Brain microvascular endothelial cell (primary cell): ENCODE measurements around the gene ABCD1.
"Not testable (repeated sequence)": the region's sequence is repeated elsewhere in the genome, so short reads cannot be mapped to it uniquely, and the experiment has no call there.

Experiments
- DNase-seq: peaks from one replicate; pipeline ENCODE4 v3.0.0-alpha.2; 2020
- H3K27ac ChIP-seq: fragments of 250-450 bp; sonication (Bioruptor Pico); 2 replicates; pipeline ENCODE4 v1.5.1; 2020; ENCODE audit warnings: mild to moderate bottlenecking, moderate library complexity
- H3K27me3 ChIP-seq: fragments of 250-450 bp; sonication (Bioruptor Pico); replicated peaks from 2 replicates; pipeline ENCODE4 v1.5.1; 2020; ENCODE audit warnings: mild to moderate bottlenecking
- H3K36me3 ChIP-seq: fragments of 250-450 bp; sonication (Bioruptor Pico); replicated peaks from 2 replicates; pipeline ENCODE4 v1.5.1; 2020; ENCODE audit warnings: mild to moderate bottlenecking
- H3K4me3 ChIP-seq: 2 replicates; pipeline ENCODE4 v1.5.1; 2011; ENCODE audit warnings: low read depth, mild to moderate bottlenecking, control low read depth, low read length, moderate library complexity
- CTCF ChIP-seq: IDR thresholded peaks from 2 replicates; pipeline ENCODE4 v1.5.1; 2011; ENCODE audit warnings: low read depth, mild to moderate bottlenecking, moderate library complexity, low read length, control low read depth, inconsistent platforms; ENCODE audit errors: missing control alignments
- in situ Hi-C: cut with HindIII; loops from 2 replicates; pipeline ENCODE4 v1.10.0; 2017; ENCODE audit warnings: low sequenced_read_pairs, low pct_ligation_motif_present

The ABCD1 gene

DNA sequence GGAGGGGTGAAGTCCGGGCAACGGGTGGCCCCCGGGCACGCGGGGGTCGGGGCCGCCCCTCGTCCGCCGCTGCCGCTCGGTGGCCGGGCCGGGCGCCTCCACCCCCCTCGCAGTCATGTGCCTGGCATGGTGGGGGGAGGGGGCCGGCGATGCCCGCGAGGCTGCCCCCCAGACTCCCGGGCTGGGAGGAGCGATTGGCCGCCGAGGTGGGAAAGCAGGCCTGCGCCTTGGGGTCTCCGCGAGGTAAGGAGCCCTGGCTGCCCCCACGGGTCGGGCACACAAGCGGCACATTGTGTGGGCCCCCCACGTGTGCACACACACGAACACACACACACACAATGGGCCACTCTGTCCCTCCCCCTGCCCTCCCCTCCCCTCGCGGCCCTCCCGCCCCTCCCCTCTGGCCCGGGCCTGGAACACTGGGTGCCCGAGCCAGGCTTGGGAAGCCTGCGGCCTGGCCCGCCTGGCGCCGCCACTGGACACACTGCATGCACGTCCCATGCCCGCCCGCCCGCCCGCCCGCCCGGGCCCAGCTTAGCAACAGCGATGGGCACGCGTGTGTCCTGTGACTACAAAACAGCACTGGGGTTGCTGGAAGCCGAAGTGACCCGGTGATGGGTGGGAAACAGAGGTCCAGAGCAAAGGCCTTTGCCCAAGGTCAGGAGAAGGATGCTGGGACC, 35.6 kb upstream of the ABCD1 start:
- no peak overlapping the region for H3K27ac ChIP-seq
- DNase-seq = no peak
- no peak for TF ChIP-seq CTCF
- in situ Hi-C loops = no loop called here
- no peaks in the 10 kb centered on the region for H3K36me3 ChIP-seq
- H3K27me3 ChIP-seq = no peaks in the 10 kb centered on the region
- peak overlapping the region; percentile 41 for H3K4me3 ChIP-seq

GRCh38 chrX:153689654-153690465, 34.8 kb upstream of the ABCD1 start:
- H3K27ac ChIP-seq = no peak overlapping the region
- H3K4me3 ChIP-seq = no peak overlapping the region
- in situ Hi-C loops = no loop called here
- no peaks in the 10 kb centered on the region for H3K36me3 ChIP-seq
- no peaks in the 10 kb centered on the region for H3K27me3 ChIP-seq
- no peak for DNase-seq
- TF ChIP-seq CTCF = peak; percentile 42

GRCh38 chrX:153690466-153690865, 34.2 kb upstream of the ABCD1 start:
- Histone ChIP-seq H3K36me3 (no peaks in the 10 kb centered on the region), H3K4me3 (no peak overlapping the region), H3K27me3 (no peaks in the 10 kb centered on the region), H3K27ac (no peak overlapping the region)
- DNase-seq = no peak
- no peak for TF ChIP-seq CTCF
- in situ Hi-C loops = no loop called here

DNA sequence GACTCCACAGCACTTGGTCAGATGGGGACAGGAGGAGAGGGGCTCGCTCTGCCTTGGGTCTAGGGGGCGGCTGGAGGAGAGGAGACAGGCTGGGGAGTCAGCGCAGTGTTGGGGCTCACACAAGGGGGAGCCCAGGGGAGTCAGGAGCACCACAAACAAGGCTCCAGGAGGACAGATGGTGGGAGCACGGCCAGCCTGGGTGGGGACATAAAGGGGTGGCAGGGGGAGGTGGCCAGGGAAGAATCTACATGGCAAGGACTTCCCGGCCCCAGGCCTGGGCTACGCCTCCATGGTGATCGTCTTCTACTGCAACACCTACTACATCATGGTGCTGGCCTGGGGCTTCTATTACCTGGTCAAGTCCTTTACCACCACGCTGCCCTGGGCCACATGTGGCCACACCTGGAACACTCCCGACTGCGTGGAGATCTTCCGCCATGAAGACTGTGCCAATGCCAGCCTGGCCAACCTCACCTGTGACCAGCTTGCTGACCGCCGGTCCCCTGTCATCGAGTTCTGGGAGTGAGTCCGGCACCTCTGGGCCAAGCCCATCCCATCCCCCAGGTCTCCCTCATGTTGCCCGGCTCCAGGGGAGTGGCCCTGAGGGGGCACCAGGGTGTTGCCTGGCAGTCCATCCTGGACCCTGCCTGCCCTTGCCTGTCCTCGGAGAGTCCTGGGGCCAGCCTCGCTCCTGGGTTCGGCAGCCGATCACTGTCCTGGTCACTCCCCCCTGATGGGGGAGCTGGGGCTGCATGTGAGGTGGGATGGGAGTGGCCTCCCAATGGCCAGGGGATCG, 33.4 kb upstream of the ABCD1 start:
- H3K27me3 ChIP-seq, H3K36me3 ChIP-seq, H3K4me3 ChIP-seq, DNase-seq, H3K27ac ChIP-seq, in situ Hi-C loops: not testable (repeated sequence)

DNA sequence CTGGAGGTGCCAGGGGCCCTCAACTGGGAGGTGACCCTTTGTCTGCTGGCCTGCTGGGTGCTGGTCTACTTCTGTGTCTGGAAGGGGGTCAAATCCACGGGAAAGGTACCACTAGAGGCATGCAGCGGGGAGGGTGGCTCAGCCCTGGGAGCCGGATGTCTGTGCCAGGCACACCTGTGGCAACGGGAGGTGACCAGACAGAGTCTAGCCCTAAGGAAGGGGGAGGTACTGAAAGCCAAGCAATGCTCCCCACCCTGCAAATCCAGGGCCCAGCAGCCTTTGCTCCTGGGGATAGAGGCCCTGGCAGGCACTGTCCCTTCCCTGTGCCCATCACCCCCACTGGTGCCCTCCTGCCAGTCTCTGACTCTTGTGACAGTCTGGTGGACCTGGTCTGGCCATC, 32.7 kb upstream of the ABCD1 start:
- TF ChIP-seq CTCF = no peak
- in situ Hi-C loops = no loop called here
- H3K27me3 ChIP-seq = no peaks in the 10 kb centered on the region
- H3K27ac ChIP-seq = no peak overlapping the region
- no peak for DNase-seq
- no peaks in the 10 kb centered on the region for H3K36me3 ChIP-seq
- H3K4me3 ChIP-seq = no peak overlapping the region

DNA sequence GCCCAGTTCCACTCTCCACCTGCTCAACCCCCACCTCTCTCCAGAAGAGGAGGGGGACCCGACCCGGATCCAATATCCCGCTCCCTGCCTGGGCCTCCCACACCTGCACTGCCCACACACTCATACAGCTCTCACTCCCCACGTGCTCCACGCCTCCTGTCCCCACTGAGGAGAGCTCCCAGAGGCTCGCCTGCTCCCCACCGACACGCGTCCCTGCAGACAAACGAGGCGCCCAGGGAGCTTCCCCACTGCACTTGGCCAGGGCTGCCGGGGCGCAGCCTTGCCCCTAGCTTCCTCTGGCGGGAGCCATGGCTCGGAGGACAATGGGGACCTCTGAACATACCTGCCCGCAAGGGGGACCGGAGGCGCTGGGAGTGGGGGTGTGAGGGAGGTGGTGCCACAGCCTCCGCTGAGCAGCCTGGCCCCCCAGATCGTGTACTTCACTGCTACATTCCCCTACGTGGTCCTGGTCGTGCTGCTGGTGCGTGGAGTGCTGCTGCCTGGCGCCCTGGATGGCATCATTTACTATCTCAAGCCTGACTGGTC, 32.0 kb upstream of the ABCD1 start:
- H3K27ac ChIP-seq = no peak overlapping the region
- DNase-seq = no peak
- no peaks in the 10 kb centered on the region for H3K27me3 ChIP-seq
- in situ Hi-C loops = no loop called here
- H3K4me3 ChIP-seq = no peak overlapping the region
- no peaks in the 10 kb centered on the region for H3K36me3 ChIP-seq
- TF ChIP-seq CTCF = no peak
